Right lung (tissue), 10 donors: ENCODE measurements around the gene ATP6V0A1. TPM values are rescaled to one million over a fixed set of nuclear protein-coding genes. Genes with fewer than 3 reads are reported as not detected.
"Not testable (repeated sequence)": the region's sequence is repeated elsewhere in the genome, so short reads cannot be mapped to it uniquely, and the experiment has no call there.

Source experiments
- DNase-seq, 2 donors: peaks; one replicate each; pipeline ENCODE4 v3.0.0-alpha.2; 2013
- long read RNA-seq, 8 donors: transcript quantifications; one replicate each; lab custom pipeline, GENCODE V29; 2026
- polyA plus RNA-seq, 5 donors: library from polyadenylated mRNA; unstranded; fragments of 120-200 nt; gene quantifications; one replicate each; pipeline versions ENCODE4 v1.2.1 to v1.2.3, GENCODE V29; 2013; ENCODE audit warnings: inconsistent platforms in 1 of 5, low replicate concordance in 1 of 5; ENCODE audit not compliant: insufficient read length in 5 of 5, insufficient read depth in 1 of 5

Gene ATP6V0A1
- polyA plus RNA-seq, result 10 to 100 TPM; 45.7 to 59.4 (median 47.6) TPM
- long read RNA-seq, donor 1, full-length matches to known transcripts, result 30 of 30 reads
- long read RNA-seq, donor 1, partial matches to known transcripts, result 0 of 30 reads
- long read RNA-seq, donor 1, other reads (novel, unspliced or antisense), result 0 of 30 reads
- long read RNA-seq, donor 2, full-length matches to known transcripts, result 7 of 7 reads
- long read RNA-seq, donor 2, partial matches to known transcripts, result 0 of 7 reads
- long read RNA-seq, donor 2, other reads (novel, unspliced or antisense), result 0 of 7 reads
- long read RNA-seq, donor 3, full-length matches to known transcripts, result 31 of 31 reads
- long read RNA-seq, donor 3, partial matches to known transcripts, result 0 of 31 reads
- long read RNA-seq, donor 3, other reads (novel, unspliced or antisense), result 0 of 31 reads
- long read RNA-seq, donor 4, full-length matches to known transcripts, result 18 of 18 reads
- long read RNA-seq, donor 4, partial matches to known transcripts, result 0 of 18 reads
- long read RNA-seq, donor 4, other reads (novel, unspliced or antisense), result 0 of 18 reads
- long read RNA-seq, donor 5, full-length matches to known transcripts, result 43 of 43 reads
- long read RNA-seq, donor 5, partial matches to known transcripts, result 0 of 43 reads
- long read RNA-seq, donor 5, other reads (novel, unspliced or antisense), result 0 of 43 reads
- long read RNA-seq, donor 6, full-length matches to known transcripts, result 33 of 33 reads
- long read RNA-seq, donor 6, partial matches to known transcripts, result 0 of 33 reads
- long read RNA-seq, donor 6, other reads (novel, unspliced or antisense), result 0 of 33 reads
- long read RNA-seq, donor 7, full-length matches to known transcripts, result 23 of 23 reads
- long read RNA-seq, donor 7, partial matches to known transcripts, result 0 of 23 reads
- long read RNA-seq, donor 7, other reads (novel, unspliced or antisense), result 0 of 23 reads
- long read RNA-seq, donor 8, full-length matches to known transcripts, result 7 of 7 reads
- long read RNA-seq, donor 8, partial matches to known transcripts, result 0 of 7 reads
- long read RNA-seq, donor 8, other reads (novel, unspliced or antisense), result 0 of 7 reads

GRCh38 chr17:42458497-42459255 is at the start of gene ATP6V0A1:
Gene ATP6V0A1 (plus strand): TSS chr17:42458878. CDS start chr17:42460895, 2,017 bp downstream.
- peak; percentile 88 to 90 for DNase-seq

DNA sequence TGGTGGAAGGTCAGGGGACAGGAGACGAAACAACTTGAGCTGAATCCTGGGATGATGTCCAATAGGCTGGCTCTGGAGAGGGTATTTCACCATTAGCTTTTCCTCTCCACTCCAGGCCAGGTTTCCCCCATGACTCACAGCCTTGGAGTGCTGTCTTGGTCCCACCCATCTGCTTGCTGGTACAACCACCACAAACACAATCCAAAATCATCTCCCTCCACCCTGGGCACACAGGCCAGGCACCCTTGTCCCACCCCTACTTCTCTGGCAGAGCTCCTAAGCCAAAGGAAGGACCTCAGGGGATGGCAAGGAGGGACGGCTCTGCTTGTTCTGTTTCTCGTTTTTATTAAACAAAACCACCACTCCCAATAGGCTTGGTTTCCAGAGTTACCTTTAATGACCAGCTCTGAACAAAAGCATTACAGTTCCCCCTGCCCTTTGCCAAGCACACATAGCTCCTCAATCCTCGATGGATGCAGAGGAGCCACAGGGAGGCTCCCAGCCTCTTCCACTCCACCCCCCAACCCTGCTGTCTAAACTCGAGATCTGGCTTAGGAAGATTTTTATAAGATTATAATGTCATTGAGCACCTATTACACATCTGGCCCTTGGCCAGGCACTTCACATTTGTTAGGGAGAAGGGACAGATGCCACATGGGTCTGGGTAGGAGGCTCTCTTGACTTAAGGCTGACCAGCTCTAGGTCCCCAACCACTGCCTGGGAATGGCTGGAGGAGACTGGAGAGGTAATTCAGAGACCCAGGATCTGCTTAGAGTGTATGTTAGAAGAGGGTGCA is 49.0 kb upstream of the ATP6V0A1 start:
- no peak for DNase-seq

DNA sequence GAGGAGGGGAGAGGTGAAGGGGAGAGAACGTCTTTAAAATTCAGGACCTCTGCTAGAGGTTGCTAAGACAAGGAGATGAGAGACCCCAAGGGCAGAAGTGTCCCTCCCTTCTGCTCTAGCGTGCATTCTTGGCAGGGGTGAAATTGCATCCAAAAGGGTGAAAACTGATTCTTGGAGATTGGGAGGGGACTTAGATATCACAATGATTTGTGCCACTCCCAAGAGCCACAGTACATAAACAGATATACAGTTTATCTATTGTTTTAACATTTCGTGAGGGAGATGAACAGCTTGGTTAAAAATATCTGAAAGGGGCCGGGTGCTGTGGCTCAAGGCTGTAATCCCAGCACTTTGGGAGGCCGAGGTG is 48.4 kb upstream of the ATP6V0A1 start:
- DNase-seq, result no peak

- no peak for DNase-seq
Measured at GRCh38 chr17:42411361-42411760, 47.3 kb upstream of the ATP6V0A1 start.

DNA sequence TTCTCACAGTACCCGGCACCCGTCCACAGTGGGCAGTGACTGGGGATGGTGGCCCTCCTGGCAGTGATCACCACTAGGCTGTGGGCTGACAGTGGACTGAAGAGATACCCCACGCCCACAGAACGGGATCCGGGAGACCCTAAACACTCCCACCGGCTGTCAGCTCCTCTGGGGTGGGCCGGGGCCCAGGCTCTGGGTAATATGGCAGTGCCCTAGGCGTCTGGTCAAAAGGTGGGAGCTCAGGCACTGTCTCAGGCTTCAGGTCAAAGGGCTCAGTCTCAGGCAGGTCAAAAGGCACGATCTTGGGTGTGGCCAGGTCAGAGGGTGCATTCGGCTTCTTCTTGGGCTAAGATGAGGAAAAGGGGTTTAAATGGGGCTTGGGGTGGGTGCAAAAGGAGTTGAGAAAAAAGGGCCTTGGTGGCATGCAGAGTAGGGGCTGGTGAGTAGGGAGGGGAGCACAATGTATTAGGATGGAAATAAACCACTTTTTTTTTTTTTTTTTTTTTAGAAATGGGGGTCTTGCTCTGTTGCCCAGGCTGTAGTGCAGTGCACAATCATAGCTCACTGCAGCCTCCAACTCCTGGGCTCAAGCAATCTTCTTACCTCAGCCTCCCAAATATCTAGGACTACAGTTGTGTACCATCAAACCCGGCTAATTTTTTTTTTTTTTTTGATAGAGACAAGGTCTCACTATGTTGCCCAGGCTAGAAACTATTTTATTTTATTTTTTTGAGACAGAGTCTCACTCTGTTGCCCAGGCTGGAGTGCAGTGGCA is 46.6 kb upstream of the ATP6V0A1 start:
- no peak for DNase-seq

DNA sequence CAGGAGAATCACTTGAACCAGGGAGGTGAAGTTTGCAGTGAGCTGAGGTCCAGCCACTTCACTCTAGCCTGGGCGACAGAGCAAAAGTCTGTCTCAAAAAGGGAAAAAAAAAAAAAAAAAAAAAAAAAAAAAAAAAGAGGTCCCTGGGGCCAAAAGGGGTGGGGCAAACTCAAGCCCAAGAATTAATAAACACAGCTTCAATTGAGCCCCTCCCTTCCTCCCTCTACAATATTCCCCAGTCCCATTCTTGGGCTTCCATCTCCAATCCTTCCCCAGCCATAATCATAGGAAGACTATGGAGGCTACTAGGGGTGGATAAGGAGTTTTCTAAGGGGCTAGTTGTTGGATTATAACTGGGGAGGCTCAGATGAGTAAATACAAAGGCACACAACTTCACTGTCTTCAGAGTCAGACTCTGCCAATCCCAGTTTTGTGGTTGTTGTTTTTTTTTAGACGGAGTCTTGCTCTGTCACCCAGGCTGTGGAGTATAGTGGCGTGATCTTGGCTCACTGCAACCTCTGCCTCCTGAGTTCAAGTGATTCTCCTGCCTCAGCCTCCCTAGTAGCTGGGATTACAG is 45.1 kb upstream of the ATP6V0A1 start:
- no peak for DNase-seq

DNA sequence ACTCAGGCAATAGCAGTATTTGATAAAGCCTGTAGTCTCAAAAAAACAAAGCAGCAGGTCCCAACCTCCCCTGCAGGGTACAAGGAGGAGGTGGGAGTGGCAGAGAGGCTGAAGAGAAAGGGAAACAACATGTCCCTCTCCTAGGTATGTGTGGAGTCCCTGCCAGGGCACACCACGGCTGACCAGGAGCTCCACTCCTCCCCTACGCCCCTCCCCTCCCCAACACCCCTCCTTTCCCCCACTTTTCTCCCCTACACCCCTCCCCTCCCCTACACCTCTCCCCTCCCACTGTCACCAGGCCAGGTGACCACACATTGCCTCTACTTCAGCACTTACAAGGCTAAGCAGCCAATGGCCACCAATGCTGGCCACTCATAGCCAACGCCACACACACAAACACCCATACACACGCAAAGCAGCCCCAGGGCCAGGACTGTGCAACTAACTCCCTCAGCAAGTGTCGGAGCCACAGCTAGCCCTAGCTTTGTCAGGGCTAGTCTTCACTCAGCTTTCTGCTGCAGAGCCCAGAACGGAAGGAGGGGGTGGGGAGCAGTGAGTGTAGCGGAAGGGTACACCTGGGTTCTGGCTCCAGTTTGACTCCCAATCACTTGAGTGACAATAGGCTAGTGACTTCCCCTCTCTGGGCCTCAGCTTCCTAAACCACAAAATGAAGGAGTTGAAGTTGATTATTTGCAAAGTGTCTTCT is 43.8 kb upstream of the ATP6V0A1 start:
- DNase-seq, result no peak

DNA sequence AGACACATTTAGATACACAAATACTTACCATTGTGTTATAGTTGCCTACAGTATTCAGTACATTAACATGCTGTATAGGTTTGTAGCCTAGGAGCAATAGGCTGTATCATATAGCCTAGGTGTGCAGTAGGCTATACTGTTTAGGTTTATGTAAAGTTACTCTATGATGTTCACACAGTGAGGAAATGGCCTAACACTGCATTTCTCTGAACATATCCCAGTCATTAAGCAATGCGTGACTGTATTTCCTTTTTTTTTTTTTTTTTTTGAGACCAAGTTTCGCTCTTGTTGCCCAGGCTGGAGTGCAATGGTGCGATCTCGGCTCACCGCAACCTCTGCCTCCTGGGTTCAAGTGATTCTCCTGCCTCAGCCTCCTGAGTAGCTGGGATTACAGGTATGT is 40.7 kb upstream of the ATP6V0A1 start:
- not testable (repeated sequence) for DNase-seq

DNA sequence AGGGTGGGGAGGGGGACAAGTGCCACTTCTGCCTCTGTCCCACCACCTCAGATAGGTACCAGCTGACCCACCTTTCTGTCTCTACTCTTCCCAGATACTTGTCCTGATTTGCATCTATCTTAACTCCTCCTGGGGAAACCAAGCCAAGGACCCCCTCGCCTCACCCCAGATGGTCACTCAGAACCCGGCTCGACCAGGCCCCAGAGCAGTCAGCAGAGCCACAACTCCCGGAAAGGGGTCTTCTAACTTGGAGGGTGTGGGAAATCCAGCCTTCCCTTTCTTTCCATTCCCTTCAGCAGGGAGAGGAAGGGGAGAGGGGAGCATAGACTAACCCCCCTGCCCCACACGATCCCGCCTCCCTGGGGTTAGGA is 37.6 kb upstream of the ATP6V0A1 start:
- no peak for DNase-seq

- DNase-seq, result peak in 1 of 2 donors; percentile 50
Measured at GRCh38 chr17:42421507-42422338, 37.0 kb upstream of the ATP6V0A1 start.

DNA sequence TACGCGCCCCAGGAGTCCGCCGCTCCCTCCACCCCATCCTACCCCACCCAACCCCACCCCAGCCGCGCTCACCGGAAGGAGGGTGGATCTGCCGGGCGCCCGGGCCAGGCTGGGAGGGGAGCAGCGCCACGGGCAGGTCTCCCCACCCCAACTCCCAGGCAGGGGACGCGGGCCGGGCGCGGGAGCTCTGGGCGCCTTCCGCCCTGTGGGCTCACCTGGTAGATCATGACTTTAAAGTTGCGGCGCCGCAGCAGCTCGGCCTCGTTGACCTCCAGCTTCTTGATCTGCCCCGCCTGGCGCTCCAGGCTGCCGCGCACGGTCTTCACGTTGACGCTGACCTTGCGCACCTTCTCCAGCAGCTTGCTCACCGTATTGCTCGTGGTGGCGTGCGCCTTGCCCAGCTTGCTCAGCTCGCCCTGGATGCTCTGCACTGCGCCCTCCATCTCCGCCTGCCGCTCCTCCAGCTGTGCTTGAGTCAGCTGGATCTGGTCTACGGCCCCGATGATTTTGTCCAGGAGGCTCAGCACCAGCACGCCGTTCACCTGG is 36.2 kb upstream of the ATP6V0A1 start:
- DNase-seq, result no peak

DNA sequence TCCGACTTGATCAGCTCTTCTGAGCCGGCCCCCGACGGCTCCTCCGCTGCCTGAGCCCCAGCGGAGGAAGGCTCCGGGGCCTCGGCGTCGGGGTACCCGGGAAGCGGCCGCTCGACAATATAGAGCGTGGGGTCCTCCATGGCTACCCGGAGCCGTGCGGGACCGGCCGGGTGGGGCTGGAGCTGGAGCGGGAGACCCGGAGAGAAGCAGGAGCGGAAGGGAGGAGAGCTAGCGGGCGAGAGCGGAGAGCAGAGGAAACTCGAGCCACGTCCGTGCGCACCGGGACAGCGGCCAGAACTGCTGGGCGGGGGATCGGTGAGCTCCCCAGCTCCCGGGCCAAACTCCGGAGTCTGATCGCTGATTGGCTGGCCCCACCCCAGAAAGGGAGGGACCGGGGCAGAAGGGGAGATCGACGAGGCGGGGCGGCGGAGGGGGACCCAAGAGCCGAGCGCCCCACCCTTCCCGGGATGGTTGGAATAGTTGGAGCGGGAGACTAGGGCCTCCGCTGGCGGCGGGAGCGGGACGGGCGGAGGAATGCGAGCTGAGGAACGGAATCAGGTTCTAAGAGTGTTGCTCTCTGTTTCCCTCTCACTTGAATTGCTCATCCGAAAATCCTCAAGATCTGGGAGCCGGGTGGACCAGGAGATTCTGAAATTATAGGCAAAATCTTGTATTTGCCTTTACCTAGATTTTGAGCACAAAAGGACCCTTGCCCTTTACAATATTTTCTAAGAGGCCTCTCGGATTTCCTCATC is 35.5 kb upstream of the ATP6V0A1 start, which contains the start of gene CAVIN1:
CAVIN1 (minus strand) TSS at position 299 of the 755 bp plus-strand sequence; CDS start at position 140, 159 bp downstream.
- DNase-seq, result peak; percentile 98

GRCh38 chr17:42423766-42424165 is 34.9 kb upstream of the ATP6V0A1 start:
- DNase-seq, result no peak

GRCh38 chr17:42424991-42425610 is 33.6 kb upstream of the ATP6V0A1 start:
- DNase-seq, result no peak

- peak in 1 of 2 donors; percentile 50 for DNase-seq
Measured at GRCh38 chr17:42428141-42428944, 30.3 kb upstream of the ATP6V0A1 start.
